Calu3 (cell line): ENCODE results near the gene KCNQ4. TPM values are rescaled to one million over a fixed set of nuclear protein-coding genes. Genes with fewer than 3 reads are reported as not detected.

Experiments used
- BruUV-seq: library from RNA; stranded (reverse); fragments of 400-500 nt; replicated peaks from 2 replicates; lab custom pipeline; 2021; lab: Mats Ljungman, UMichigan
- CTCF ChIA-PET: fragments of 300-600 bp; sonication (Branson Sonifier 250); formaldehyde crosslinking; loops from one replicate; lab custom pipeline; 2022; ENCODE audit warnings: antibody characterized with exemption; lab: Charles Lee
- DNase-seq: peaks from one replicate; pipeline ENCODE4 v3.0.0; 2022
- H3K27ac Mint-ChIP-seq: one replicate; pipeline ENCODE4 v1.8.0; 2022; ENCODE audit warnings: mixed read lengths; ENCODE audit not compliant: unreplicated experiment
- H3K27me3 Mint-ChIP-seq: one replicate; pipeline ENCODE4 v1.8.0; 2022; ENCODE audit warnings: mixed read lengths; ENCODE audit not compliant: unreplicated experiment
- H3K36me3 Mint-ChIP-seq: one replicate; pipeline ENCODE4 v1.8.0; 2022; ENCODE audit warnings: mild to moderate bottlenecking, moderate library complexity, mixed read lengths; ENCODE audit not compliant: insufficient read depth, unreplicated experiment
- H3K4me1 Mint-ChIP-seq: one replicate; pipeline ENCODE4 v1.8.0; 2022; ENCODE audit warnings: mild to moderate bottlenecking, low read depth, mixed read lengths; ENCODE audit not compliant: unreplicated experiment
- H3K4me3 Mint-ChIP-seq: one replicate; pipeline ENCODE4 v1.8.0; 2022; ENCODE audit warnings: mild to moderate bottlenecking, low read depth, moderate library complexity, mixed read lengths; ENCODE audit not compliant: unreplicated experiment
- H3K9me3 Mint-ChIP-seq: one replicate; pipeline ENCODE4 v1.8.0; 2022; ENCODE audit warnings: low read depth, mixed read lengths; ENCODE audit not compliant: unreplicated experiment
- CTCF ChIP-seq: fragments of 200-600 bp; IDR thresholded peaks from one replicate; pipeline ENCODE4 v1.8.0; 2022; ENCODE audit warnings: antibody characterized with exemption; ENCODE audit not compliant: unreplicated experiment
- intact Hi-C: fragments of 100-400 bp; cut with micrococcal nuclease; formaldehyde crosslinking; loops from one replicate; pipeline ENCODE4 v1.10.0; 2022; ENCODE audit not compliant: unreplicated experiment
- total RNA-seq: library from RNA; stranded (reverse); gene quantifications from 2 replicates; pipeline ENCODE4 v1.2.3, GENCODE V29; 2022

KCNQ4 gene
- total RNA-seq, 1 experiment from 2014 or later: 0.92 TPM

DNA sequence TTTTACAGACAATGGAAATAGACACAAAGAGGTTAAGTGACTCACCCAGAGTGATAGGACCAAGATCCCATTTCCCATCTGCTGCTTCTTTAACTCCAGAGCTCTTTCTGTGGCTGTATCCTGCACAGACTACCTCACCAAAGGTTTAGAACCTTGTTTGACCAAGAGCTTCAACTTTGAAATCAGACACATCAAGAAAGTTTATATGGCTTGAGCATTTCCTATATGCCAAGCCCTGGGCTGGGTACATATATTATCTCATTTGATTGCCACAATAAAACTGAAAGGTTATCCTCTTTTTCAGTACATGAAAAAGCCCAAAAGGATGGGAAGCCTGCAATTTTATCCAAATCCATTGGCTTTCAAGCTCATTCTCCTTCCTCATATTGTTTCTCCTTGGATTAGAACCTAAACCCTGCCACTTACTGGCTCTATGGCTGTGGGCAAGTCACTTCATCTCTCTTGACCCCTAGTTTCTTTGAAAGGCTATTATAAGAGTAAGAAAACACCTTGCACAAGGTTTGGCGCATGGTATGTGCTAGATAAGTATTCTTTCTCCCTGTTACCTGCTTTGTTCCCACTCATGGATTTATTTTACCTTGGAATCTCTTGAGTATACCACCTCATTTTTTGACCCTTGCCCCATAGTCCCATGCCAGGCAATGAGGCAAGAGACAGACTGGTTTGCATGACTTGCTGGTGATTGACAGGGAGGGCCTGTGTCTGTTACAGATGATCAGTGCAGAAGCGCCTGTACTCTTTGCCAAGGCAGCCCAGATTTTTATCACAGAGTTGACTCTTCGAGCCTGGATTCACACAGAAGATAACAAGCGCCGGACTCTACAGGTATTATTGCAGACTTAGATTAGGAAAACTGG lies 34.5 kb upstream of the KCNQ4 start:
- BruUV-seq: no TSS peak
- H3K36me3 Mint-ChIP-seq: peaks cover 35% of the 10 kb centered on the region
- DNase-seq: no peak
- H3K27ac Mint-ChIP-seq: no peak overlapping the region
- TF ChIP-seq CTCF: no peak
- intact Hi-C loops: no loop called here
- CTCF ChIA-PET: no interaction called here
- H3K4me1 Mint-ChIP-seq: no peaks in the 10 kb centered on the region
- no peaks in the 10 kb centered on the region for H3K27me3 Mint-ChIP-seq
- H3K4me3 Mint-ChIP-seq: no peak overlapping the region
- H3K9me3 Mint-ChIP-seq: no peaks in the 10 kb centered on the region

DNA sequence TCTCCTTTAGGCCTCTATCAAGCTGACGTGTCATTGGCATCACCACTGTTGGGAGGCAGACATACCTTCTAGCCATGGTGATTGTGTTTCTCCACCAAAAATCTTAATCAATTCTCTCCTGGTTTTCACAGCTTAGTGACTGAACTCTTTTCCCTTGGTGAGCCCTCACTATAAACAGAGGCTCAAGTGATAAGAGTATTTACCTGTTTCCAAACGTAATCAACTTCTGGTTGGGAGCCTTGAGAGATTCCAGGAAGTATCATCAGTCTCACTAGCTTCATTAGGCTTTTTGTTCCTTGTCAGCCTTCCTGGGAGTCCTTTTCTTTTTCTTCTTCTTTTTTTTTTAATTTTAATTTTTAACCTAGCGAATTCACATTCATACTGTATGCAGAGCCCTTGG lies 33.8 kb upstream of the KCNQ4 start:
- intact Hi-C loops: no loop called here
- TF ChIP-seq CTCF: no peak
- Mint-ChIP-seq H3K4me3 (no peak overlapping the region), H3K27ac (no peak overlapping the region), H3K9me3 (no peaks in the 10 kb centered on the region), H3K36me3 (peaks cover 36% of the 10 kb centered on the region), H3K27me3 (no peaks in the 10 kb centered on the region), H3K4me1 (no peaks in the 10 kb centered on the region)
- CTCF ChIA-PET: no interaction called here
- no TSS peak for BruUV-seq
- DNase-seq: no peak

- CTCF ChIA-PET: no interaction called here
- no peaks in the 10 kb centered on the region for H3K4me1 Mint-ChIP-seq
These were observed 33.1 kb upstream of the KCNQ4 start for GRCh38 chr1:40750451-40750908.

DNA sequence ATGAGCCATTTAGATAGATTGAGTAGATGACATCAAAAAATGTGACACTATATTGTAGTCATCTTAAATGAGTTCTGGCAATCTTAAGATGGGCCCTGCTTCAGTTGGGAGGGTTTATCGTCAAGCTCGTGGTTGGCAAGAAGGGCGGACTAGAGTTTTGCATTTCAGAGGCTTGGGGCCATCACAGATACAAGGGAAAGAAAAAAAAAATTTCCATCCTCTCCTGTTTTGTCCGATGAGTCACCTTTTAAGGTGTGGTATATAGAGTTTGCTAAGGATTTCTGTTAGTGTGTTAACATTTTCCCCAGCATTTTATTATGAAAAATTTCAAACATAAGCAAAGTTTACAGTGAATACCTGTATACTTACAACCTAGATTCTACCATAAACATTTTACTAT lies 31.8 kb upstream of the KCNQ4 start:
- no TSS peak for BruUV-seq
- no peaks in the 10 kb centered on the region for H3K9me3 Mint-ChIP-seq
- H3K4me3 Mint-ChIP-seq: no peak overlapping the region
- CTCF ChIA-PET: no interaction called here
- no peaks in the 10 kb centered on the region for H3K4me1 Mint-ChIP-seq
- H3K27me3 Mint-ChIP-seq: no peaks in the 10 kb centered on the region
- H3K27ac Mint-ChIP-seq: no peak overlapping the region
- intact Hi-C loops: no loop called here
- H3K36me3 Mint-ChIP-seq: peaks cover 34% of the 10 kb centered on the region
- TF ChIP-seq CTCF: no peak
- DNase-seq: no peak

More at GRCh38 chr1:40750451-40750908, 33.1 kb upstream of the KCNQ4 start:
- Mint-ChIP-seq H3K4me3 (no peak overlapping the region), H3K27me3 (no peaks in the 10 kb centered on the region), H3K27ac (no peak overlapping the region), H3K36me3 (peaks cover 40% of the 10 kb centered on the region), H3K9me3 (no peaks in the 10 kb centered on the region)
- intact Hi-C loops: no loop called here
- TF ChIP-seq CTCF: no peak
- no TSS peak for BruUV-seq
- no peak for DNase-seq
